Measurements from ENCODE around the gene MYH9.

Gene MYH9

DNA sequence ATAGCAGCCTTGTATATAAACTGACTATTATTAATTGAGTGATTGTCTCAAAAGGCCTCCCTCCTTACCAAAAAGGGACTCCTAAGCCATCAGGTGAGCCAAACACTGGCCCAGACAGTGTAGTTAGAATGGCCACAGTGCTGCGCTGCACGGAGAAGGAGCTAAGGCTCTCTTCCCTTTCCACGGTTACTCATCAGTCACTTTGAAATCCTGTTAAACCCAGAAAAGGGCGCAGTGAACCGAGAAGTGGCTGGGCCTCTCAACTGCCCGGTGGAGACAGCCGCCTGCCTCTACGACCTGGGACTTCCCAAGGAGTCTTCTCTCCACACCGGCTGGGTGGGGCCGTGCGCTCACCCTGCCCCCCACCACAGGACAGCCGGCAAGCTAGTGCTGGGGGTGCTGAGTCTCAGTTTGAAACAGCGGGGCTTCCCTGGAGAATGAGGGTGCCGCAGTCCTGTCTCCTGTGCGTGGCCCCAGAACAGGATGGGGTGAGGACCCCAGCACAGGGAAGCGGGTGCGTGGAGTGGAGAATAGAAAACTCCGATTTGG is 1.3 kb downstream of the MYH9 start:
- no peak for DNase-seq (ENCODE audit: low read depth in 2 of 2)

DNA sequence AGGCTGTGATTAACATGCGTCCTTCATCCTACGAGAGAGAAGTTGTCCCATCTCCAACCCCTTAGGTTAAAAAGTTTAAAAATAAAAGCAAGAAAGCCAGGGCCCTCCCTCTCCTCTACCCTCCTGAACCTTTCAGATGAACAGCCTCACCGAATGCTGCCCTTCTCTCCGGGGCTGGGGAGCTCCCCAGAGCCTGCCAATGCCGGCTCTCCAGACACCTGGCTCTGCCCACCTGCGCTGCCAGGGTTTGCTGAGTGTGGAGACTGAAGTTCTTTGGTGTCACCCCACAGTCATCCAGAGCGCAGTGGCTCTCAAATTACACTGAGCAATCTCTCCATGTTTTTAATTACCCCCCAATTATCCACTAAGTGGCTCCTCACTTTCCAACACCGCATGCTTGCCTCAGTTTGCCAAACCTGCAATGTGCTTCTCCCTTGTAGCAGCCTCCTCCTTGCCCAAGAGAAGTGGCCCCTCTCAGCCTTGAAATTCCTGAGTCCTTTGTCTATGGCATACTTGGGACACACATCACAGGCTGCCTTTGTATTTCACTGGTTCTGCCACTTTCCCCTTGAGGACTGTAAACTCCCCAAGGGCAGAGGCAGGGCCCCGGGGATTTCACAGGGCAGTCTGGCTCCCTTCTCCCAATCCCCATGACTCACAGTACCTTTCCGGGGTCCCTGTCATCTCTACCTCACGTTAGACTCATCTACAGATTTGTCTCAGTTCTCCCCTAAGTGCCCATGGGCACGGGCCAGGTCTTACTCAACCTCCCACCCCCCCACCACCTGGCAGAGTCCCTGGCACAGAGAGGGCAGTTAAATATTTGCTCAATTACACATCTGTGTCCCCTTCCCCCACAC is 2.0 kb downstream of the MYH9 start:
- no peak for DNase-seq (ENCODE audit: low read depth in 2 of 2)

DNA sequence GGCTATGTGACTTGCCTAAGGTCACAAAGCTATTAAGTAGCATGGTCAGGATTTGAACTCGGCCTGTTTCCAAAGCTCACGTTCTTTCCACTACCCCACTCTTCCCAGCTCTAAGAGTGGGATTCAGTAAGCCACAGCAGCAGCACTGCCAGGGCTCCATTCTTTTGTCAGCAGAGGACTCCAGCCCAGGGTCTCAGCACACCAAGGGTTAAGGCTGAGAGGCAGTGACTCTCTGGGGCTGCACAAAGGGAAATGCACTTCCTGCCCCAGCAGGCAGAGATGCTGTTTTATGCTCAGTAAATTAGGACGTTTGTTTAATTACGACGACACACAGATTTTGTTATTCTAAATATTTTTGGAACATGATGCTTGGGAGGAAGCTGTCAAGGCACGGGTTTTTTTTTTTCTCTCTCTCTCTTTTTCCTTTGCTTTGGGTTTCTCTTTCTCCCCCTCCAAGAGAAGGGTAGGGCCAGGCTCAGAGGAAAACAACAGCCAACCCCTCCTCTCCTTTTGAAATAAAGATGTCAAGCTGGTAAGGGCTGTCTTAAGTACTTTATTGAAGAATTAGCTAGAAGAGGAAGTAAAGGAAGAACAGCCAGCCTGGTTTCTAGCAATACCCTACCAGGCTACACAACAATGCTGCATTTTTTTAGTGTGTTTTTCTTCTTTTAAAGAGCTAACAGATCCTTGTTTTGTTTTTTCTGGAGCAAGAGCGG is 2.8 kb downstream of the MYH9 start:
- no peak for DNase-seq (ENCODE audit: low read depth in 2 of 2)

DNA sequence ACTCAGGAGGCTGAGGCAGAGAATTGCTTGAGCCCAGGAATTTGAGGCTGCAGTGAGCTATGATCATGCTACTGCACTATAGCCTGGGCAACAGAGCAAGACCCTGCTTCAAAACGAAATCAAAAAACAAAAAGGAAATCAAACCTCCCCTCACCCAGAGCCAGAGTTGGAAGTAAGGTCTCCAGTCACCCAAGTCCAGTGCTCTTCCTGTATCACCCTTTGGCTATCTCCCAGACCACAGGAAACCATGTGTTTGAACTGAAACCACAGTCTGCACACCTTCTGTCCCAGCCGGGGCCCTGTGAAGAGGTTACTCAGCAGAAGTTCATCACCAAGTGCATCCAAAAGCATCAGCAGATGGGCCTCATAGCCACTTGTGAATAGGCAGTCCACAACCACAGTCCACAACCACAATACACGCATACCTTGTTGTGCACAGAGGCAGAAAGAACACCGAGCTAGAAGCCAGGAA is 4.6 kb downstream of the MYH9 start:
- DNase-seq (ENCODE audit: low read depth in 2 of 2): no peak

DNA sequence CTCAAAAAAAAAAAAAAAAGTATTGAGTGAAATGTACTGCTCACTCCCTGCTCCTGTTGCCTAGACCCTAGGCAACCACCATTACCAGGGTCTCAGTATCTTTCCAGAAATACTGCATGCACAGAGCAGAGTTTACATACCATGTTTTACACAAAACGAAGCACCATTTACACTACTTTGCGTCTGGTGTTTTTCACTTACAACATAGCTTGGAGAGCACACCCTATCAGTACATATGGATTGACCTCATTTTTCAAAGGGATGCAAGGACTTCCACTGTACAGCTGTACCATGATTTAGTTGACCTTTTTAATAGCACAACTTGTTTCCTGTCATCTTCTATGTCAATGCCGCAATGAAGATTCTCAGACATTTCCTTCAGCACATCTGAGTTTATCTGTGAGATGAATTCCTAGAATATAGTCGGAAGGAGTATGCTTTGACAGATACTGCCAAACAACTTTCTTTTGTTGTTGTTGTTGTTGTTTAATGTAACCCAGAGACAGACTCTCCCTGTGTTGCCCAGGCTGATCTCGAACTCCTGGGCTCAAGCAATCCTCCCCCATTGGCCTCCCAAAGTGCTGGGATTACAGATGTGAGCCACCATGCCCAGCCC is 6.1 kb downstream of the MYH9 start:
- DNase-seq (ENCODE audit: low read depth in 2 of 2): no peak

DNA sequence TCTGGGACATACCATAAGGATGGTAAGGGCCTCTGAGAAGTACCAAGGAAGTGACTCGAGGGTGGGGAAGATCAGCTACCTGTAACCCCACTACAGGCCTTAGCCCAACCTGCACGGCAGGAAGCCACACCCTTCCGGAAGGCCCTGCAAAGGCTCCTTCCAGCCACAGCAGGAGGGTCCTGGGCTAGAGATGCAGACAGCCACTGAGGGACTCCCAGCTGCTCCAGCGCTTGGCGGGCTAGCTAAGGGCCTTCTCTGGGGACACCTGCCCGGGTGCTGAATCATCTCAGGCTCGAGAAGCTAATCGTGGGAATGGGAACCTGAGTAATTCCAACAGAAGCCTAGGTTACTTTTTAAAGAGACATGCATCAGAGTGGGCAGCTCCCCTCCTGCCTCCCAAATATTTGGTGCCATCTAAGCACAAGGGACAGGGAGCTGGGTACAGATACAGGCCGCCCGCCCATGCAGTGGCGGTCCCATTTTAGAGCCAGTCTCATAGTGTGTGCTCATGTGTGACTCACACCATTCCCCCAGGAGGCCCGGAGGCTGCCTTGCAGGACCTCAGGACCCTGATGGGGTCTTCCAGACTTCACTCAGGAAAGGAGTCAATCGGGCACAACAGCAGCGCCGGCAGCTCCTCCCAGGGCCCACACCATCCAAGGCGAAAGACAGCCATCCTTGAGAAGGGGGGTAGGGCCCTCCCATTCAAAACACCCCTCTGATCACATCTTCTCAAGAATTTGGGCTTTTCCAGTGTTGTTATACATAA is 8.0 kb downstream of the MYH9 start:
- no peak for DNase-seq (ENCODE audit: low read depth in 2 of 2)

DNA sequence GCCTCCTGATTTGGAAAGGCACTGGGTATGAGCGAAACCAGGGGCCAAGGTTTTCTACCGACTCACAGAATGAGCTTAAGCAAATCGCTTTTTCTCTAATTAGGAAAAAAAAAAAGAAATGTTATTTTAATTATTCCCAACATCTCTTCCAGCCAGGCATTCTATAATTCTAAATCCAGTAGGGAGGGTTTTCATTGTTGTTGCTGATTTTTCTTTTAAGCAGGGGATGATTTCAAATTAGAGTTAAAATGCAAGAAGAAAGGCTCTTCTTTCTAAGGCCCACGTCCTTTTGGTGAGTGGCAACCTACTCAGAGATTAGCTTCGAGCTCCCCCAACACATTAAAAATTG is 8.9 kb downstream of the MYH9 start:
- DNase-seq (ENCODE audit: low read depth in 2 of 2): no peak

DNA sequence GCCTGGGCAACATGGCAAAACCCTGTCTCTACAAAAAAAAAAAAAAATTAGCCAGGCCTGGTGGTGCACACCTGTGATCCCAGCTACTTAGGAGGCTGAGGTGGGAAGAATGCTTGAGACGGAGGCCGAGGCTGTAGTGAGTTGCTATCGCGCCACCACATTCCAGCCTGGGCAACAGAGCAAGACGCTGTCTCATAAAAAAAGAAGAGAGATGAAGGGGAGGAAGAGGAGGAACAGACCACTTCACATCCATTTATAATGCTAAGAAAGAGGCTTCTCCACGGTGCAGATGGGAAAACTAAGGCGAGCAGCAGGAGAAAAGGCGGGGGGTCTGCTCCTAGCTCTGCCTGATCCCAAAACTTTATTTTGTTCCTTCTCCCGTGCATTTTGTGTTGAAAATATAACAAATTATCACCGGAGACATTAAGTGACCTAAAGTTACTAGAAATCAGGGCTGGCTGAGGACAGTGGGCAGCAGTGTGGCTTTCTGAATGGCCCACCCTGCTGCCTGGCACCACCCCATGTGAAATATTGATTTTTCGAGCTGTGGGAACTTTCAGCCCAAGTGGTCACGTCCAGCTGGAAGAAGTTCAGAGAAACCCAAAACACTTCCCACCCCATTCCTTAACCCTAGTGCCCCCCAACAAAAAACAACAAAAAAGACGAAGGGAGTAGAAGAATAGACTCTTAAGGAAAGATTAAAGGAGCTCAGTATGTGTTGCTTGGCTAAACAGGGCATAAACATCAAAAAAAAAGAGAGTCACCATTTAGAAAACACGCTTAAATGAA is 9.5 kb downstream of the MYH9 start:
- no peak for DNase-seq (ENCODE audit: low read depth in 2 of 2)

DNA sequence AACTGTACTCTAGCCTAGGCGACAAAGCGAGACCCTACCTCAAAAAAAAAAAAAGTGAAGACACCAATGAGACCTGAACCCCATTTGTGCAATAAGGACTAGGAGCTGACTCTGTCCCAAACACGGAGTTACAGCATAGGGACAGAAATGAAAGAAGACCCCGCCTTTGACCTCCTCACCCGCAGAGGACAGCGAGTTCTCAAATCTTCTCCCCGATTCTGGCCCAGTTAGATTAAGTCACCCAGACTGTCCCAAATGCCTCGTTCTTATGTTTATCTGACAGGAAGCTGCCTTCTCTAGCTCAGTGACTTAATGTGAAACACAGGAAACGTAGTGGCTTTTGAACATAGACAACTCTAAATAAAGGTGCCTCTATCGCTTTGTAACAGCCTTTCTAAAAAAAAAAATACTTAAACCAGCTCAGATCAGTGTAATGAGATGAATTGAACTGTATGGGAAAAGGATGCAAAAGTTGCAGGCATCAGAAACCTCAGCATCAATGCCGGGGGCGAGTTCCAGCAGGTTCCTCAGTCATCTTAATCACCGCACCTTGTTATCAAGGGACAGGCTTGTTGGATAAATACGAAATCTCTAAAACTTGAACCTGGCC is 10.6 kb downstream of the MYH9 start:
- DNase-seq (ENCODE audit: low read depth in 2 of 2): no peak

DNA sequence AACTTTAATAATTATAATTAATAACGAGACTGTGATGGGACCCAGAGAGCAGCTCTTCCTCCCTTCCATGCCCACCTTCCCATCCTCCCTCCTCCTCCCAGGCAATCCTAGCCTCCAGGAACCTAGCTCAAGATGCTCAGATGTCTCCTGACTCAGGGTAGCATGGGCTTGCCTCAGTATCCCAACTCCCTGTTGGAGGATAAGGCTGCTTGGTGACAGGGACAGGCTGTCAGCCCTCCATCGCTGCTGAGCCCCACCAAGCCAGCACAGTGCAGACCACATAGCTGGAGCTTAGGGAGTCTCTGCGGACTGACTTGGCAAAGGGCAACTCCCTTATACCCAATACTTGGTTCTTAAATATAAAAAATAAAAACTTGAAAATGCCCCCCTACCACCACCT is 11.5 kb downstream of the MYH9 start:
- DNase-seq (ENCODE audit: low read depth in 2 of 2): no peak

DNA sequence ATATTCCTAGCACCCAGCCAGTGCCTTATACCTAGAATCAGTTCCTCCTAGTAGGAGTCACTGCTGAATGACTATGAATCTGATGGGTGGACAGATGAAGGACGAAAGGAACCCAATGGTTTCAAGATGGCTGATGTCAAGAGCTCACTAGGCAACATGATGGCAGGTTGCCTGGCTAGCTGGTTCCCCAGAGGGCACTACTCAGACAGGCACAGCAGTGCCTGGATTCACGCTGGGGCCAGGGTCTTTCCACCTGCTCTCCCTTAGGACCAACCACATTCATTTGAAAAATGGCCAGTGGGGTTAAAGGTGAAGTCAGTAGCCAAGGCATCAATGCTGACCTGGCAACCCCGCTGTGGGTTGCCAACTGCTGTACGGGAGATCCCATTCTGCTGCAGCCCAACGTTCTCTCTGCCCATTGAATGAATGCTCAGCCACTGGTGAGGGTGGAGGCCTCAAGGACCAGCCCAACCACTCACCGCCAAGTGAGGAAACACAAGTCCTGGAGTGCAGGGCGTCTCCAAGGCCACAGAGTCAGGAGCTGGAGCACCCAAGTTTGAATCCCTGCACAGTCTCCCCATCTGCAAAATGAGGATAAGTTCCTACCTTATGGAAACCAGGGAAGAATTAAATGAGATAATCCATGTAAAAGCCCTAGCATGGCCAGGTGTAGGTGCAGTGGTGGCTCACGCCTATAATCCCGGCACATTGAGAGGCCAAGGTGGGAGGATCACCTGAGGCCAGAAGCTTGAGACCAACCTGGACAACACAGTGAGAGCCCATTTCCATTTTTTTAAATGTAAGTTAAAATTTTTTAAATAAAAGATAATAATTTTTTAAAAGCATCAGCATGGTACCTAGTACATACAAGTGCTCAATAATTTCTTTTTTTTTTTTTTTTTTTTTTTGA is 12.4 kb downstream of the MYH9 start:
- DNase-seq (ENCODE audit: low read depth in 2 of 2): no peak

DNA sequence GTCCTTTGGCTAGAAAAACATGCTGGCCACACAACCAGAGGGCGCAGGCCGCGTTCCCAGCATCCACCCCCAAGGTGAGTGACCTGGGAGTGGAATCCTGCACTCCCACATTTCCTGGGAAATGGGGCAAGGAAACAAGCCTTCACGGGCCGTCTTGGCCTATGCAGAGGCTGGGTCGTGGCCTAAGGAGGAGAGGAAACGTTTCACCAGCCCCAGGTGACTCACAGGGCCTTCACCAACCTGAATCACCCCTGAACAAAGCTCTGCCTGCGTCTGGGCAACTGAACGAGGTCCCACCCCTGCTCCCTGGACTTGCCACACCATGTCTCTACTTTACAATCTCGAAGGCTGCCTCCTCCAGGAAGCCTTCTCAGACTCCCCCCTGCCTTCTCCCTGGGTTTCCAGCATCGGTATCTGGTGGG is 13.2 kb downstream of the MYH9 start:
- DNase-seq (ENCODE audit: low read depth in 2 of 2): no peak

DNA sequence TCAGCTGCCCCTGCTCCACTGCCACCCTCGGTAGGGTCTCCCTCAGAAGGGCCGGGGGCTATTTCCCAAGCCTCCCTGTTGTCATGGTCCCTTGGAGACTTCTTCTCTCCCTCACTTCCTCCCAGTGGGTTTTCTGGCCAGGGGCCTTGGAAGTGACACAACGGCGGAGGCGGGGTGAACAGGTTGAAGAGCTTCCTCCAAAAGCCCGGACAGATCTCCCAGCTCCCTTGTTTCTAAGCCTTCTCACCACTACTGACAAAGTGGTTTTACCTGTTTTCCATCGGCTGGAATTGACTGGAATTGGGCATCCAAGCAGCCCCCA is 14.5 kb downstream of the MYH9 start:
- no peak for DNase-seq (ENCODE audit: low read depth in 2 of 2)

DNA sequence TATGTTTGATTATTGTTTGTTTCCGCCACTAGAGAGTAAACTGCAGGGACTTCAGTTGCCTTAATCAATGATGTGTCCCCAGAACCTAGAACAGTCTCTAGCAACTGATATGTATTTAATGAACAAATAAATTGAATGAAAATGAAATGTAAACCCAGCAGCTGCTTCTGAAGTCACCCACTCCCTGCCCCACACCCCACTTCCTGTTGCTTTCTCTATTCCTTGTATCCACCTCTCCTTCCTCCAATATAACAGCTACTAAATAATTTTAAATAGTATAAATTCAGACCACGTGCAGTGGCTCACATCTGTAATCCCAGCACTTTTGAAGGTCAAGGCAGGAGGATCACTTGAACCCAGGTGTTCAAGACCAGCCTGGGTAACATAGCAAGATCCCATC is 15.8 kb downstream of the MYH9 start:
- DNase-seq (ENCODE audit: low read depth in 2 of 2): no peak

DNA sequence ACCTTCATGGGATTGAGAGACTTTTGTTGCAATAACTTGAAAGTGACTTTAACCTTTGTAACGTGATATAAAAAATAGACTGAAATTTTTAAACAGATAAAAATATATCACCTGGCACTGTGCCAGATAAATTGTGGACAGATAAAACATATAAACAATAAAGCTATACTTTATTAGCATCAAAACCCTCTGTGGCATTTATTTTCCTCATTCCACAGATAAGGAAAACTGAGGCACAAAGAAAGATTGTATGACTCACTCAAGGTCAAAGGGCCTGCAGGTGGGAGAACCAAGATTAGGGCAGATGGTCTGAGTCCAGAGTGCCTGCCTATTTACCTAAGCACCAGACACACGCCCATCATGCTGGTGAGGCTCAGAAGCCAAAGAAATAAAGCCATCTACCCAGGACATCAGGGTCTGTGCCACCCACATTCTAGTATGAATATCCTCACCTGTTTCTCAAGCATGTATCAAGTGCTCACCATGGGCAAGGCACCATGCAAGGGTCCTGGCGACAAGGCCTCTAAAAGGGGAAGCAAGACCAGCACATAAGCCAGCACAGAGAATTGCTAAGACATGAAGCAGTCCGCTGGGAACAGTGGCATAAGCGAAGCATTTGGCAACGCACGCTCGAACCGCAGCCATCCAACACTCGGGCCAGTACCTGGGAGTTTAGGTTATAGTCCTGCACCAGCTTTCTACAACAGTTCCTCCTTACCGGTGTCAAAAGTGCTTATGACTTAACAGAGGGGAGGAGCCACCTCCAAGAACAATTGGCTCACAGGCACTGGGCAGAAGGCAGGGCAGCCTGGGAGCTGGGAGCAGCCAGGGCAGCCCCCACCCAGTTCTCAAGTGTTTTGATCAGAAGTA is 17.6 kb downstream of the MYH9 start:
- no peak for DNase-seq (ENCODE audit: low read depth in 2 of 2)

DNA sequence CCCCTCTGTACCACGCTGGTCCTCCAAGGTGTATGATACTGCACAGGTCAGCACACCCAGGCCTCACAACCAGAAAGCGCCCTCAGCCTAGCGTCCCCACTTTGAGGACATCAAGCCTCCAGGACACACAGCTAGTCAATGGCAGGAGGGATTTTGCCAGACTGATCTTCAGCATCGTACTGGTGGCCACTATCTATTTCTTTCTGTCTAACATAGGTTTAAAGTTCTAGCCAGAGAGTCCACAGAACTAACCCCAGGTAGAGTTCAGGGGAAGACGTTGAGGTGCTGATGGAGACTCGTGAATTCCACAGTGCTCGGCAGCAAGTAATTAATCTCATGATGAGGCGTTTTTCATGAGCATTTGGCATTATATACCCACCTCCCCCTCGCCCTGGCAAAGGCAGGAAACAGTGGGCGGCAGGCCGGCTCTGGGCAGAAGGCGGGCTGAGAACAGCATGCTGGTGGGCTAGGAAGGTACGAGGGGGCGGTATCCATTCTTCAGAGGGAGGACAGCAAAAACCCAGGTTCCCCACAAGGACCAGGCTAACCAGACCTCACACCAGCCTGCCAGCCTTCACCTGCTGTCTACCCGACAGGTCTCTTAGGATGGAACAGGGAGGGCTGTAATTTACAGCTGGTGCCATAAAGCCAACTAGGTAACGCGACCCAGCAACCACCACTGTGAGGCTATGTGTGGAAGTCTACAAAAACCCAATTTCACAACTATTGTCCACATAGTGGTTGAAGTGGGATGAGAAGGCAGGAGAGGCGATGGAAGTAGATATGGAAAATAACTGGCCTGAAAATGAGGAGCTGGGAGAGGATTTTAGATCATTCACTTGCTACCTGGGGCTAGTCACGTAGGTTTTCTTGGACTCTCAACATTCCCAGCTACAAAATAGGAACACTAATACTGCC is 18.5 kb downstream of the MYH9 start:
- DNase-seq (ENCODE audit: low read depth in 2 of 2): no peak

DNA sequence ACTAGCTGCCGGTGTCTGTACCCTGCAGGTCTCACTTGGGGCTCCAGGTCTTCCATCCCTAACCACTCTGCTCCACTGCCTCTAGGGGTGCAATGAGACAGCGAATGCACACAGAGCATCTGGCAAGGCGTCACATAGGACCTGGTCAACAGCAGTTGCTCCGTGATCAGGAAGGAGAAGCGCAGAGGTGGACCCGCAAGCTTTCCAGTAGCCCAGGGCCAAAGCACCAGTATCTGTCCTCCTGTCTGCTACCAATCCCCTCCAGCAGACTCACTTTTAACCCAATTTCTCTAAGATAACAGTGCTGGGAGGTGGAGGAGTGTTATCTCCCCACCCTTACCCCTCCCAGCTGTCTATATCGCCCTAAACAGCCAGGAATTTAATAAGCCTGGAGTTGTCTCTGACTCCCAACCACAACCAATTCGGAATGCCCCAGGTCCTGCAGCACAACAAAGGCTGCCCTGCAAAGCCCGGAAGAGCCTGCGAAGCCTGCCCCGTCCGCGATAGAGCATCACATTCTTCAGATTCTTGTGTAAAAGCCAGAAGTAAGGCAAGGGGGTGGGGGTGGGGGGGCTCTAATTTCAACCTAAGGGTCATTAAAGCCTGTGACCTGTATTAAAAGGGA is 19.3 kb downstream of the MYH9 start:
- no peak for DNase-seq (ENCODE audit: low read depth in 2 of 2)

Data from stimulated activated CD8-positive, alpha-beta memory T cell treated with anti-CD3 and anti-CD28 coated beads, Interleukin-7, amount 100 ng/mL, for 1 hour (primary cell).